Measurements from ENCODE around the gene PALM. TPM values are rescaled to one million over a fixed set of nuclear protein-coding genes. Genes with fewer than 3 reads are reported as not detected.
A peak's percentile ranks its signal among the peaks of the same experiment; 100 is the strongest.

Gene PALM
- total and polyA plus RNA-seq, 9 of the 15 experiments (the other 6 are each of a cell fraction or from before 2014, with no cell fraction given): 0.04 to 6.6 (median 1.7) TPM

DNA sequence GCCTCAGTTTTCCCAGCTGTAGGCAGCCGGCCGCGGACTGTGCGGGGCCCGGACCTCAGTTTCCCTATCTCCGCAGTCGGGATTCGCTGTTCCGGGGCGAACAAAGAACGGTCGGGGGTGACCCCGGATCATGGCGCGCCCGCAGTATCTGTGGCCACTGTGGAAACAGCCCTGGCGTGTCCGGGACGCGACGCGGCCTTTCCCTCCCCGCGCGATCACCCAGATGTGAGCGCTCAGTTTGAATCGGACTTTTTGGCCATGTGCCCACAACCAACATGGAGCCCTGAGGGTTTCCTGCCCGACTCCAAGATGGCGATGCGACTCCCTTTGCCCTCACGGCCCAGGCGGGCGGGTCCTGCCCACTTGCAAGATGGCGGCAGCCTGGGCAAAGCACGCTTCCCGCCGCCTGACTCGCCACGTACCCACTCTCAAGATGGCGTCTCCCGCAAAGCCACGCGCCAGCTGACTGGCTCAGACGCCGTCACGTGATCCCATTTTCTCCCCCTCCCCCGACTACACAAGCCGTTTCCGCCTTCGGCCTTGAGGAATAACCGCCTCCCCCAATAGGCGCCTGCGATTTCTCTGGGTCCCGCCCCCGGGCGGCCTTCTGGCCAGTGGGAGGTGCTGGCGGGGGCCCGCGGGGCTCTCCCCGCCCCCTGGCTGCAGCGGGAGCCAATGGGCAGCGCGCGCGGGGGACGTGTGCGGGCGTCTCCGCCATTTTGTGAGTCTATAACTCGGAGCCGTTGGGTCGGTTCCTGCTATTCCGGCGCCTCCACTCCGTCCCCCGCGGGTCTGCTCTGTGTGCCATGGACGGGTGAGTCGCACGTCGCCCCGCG lies 88.2 kb downstream of the PALM start, which contains the start of gene PTBP1 (continued):
- TF ChIP-seq NCOA2 (IDR thresholded peaks at IDR 0.05; ENCODE audit: partially characterized antibody in 2 of 2): no peak
- no peak for TF ChIP-seq RBM34 (IDR thresholded peaks at IDR 0.05; ENCODE audit: borderline replicate concordance, insufficient read depth, low read length)
- TF ChIP-seq, protein P1, sequence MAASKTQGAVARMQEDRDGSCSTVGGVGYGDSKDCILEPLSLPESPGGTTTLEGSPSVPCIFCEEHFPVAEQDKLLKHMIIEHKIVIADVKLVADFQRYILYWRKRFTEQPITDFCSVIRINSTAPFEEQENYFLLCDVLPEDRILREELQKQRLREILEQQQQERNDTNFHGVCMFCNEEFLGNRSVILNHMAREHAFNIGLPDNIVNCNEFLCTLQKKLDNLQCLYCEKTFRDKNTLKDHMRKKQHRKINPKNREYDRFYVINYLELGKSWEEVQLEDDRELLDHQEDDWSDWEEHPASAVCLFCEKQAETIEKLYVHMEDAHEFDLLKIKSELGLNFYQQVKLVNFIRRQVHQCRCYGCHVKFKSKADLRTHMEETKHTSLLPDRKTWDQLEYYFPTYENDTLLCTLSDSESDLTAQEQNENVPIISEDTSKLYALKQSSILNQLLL (CRISPR knock-in tag; IDR thresholded peaks at IDR 0.05; ENCODE audit: borderline replicate concordance): no peak
- TF ChIP-seq SMAD4 (CRISPR knock-in tag; conservative IDR thresholded peaks at IDR 0.05): peak; percentile 77
- TF ChIP-seq CAMTA2 (CRISPR knock-in tag; conservative IDR thresholded peaks at IDR 0.05): no peak
- TF ChIP-seq ERF (CRISPR knock-in tag; IDR thresholded peaks at IDR 0.05): no peak; the same call in 1 of the 2 replicates
- no peak for TF ChIP-seq KLF10 (CRISPR knock-in tag; IDR thresholded peaks at IDR 0.05)
- TF ChIP-seq, protein P2, sequence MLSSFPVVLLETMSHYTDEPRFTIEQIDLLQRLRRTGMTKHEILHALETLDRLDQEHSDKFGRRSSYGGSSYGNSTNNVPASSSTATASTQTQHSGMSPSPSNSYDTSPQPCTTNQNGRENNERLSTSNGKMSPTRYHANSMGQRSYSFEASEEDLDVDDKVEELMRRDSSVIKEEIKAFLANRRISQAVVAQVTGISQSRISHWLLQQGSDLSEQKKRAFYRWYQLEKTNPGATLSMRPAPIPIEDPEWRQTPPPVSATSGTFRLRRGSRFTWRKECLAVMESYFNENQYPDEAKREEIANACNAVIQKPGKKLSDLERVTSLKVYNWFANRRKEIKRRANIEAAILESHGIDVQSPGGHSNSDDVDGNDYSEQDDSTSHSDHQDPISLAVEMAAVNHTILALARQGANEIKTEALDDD (IDR thresholded peaks at IDR 0.05): no peak
- TF ChIP-seq MEF2A (IDR thresholded peaks at IDR 0.05; ENCODE audit: control insufficient read depth, low read depth, low read length): no peak
- TF ChIP-seq TCF3 (CRISPR knock-in tag; IDR thresholded peaks at IDR 0.05): peak; percentile 50
- TF ChIP-seq ZNF316 (IDR thresholded peaks at IDR 0.05): no peak
- TF ChIP-seq TCF7L2 (IDR thresholded peaks at IDR 0.05; ENCODE audit: low read depth, low read length): peak; percentile 74
- TF ChIP-seq COPS2 (conservative IDR thresholded peaks at IDR 0.05): no peak
- no peak for TF ChIP-seq NELFE (IDR thresholded peaks at IDR 0.05; ENCODE audit: insufficient read depth, insufficient read length)
- no peak for TF ChIP-seq ATF1 (CRISPR knock-in tag; IDR thresholded peaks at IDR 0.05)
- TF ChIP-seq ATF1 (tag; IDR thresholded peaks at IDR 0.05): peak; percentile 95
- TF ChIP-seq HOXB6 (CRISPR knock-in tag; IDR thresholded peaks at IDR 0.05; ENCODE audit: borderline replicate concordance): no peak
- TF ChIP-seq, protein P3, sequence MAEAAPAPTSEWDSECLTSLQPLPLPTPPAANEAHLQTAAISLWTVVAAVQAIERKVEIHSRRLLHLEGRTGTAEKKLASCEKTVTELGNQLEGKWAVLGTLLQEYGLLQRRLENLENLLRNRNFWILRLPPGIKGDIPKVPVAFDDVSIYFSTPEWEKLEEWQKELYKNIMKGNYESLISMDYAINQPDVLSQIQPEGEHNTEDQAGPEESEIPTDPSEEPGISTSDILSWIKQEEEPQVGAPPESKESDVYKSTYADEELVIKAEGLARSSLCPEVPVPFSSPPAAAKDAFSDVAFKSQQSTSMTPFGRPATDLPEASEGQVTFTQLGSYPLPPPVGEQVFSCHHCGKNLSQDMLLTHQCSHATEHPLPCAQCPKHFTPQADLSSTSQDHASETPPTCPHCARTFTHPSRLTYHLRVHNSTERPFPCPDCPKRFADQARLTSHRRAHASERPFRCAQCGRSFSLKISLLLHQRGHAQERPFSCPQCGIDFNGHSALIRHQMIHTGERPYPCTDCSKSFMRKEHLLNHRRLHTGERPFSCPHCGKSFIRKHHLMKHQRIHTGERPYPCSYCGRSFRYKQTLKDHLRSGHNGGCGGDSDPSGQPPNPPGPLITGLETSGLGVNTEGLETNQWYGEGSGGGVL (CRISPR knock-in tag; IDR thresholded peaks at IDR 0.05): no peak
- TF ChIP-seq ZNF146 (CRISPR knock-in tag; IDR thresholded peaks at IDR 0.05; ENCODE audit: unreplicated experiment): no peak
- TF ChIP-seq ZNF134 (CRISPR knock-in tag; conservative IDR thresholded peaks at IDR 0.05): no peak
- no peak for TF ChIP-seq THRAP3 (IDR thresholded peaks at IDR 0.05; ENCODE audit: borderline replicate concordance)
- no peak for TF ChIP-seq IRF2 (CRISPR knock-in tag; IDR thresholded peaks at IDR 0.05)
- no peak for TF ChIP-seq ZNF717 (CRISPR knock-in tag; IDR thresholded peaks at IDR 0.05)
- 0 out of 2 replicates have a peak, but pooled peaks have one; percentile 27 for TF ChIP-seq GATA2 (CRISPR knock-in tag; IDR thresholded peaks at IDR 0.05)
- TF ChIP-seq ZNF253 (CRISPR knock-in tag; conservative IDR thresholded peaks at IDR 0.05): no peak
- TF ChIP-seq SMARCB1 (IDR thresholded peaks at IDR 0.05; ENCODE audit: insufficient read length, low read depth): no peak

Measured in K562 (cell line).